Liver (tissue), 3 donors: Measurements from ENCODE around the gene ZNF518B.

ENCODE experiments used
- GABPA ChIP-seq, 2 donors: IDR thresholded peaks in 1 of 2; conservative IDR thresholded peaks in 1 of 2; 2 replicates each; pipeline ENCODE4 v1.6.1; 2016; ENCODE audit warnings: antibody characterized with exemption in 2 of 2, mild to moderate bottlenecking in 1 of 2, moderate library complexity in 1 of 2
- HNF4A ChIP-seq, 2 donors: conservative IDR thresholded peaks; 2 replicates each; pipeline ENCODE4 v1.6.1; 2016; ENCODE audit warnings: antibody characterized with exemption in 2 of 2, mild to moderate bottlenecking in 2 of 2
- YY1 ChIP-seq: IDR thresholded peaks from 2 replicates; pipeline ENCODE4 v1.6.1; 2016; ENCODE audit warnings: antibody characterized with exemption, mild to moderate bottlenecking
- TF ChIP-seq, protein P1 (sequence below): fragments of 150-350 bp; IDR thresholded peaks from 2 replicates; pipeline ENCODE4 v1.5.1; 2017; ENCODE audit warnings: improper control_type of control experiment, low read depth, low read length; ENCODE audit not compliant: missing input control
- TF ChIP-seq, protein P2 (sequence below): IDR thresholded peaks from 2 replicates; pipeline ENCODE4 v1.6.1; 2016; ENCODE audit warnings: antibody characterized with exemption
- donor health status: healthy.
- donor health status: healthy.

DNA sequence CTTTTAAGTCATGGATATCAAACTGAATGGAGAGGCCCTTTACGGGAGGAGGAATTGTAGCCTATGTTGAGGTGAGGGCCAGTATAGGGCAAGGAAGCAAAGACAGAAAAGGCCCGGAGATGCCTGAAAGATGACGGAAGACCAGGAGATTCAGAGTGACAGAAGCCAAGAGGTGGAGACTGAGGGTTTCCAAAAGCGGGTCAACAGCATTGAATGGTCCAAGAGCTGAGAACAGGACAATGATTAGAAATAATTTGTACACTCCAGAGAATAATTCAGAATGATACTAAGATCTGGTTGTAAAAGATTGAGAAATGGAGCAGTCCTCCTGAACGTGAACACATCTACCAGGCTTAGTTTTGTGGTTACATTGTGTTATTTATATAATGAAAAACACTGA, 45.5 kb upstream of the ZNF518B start:
- TF ChIP-seq, protein P1, sequence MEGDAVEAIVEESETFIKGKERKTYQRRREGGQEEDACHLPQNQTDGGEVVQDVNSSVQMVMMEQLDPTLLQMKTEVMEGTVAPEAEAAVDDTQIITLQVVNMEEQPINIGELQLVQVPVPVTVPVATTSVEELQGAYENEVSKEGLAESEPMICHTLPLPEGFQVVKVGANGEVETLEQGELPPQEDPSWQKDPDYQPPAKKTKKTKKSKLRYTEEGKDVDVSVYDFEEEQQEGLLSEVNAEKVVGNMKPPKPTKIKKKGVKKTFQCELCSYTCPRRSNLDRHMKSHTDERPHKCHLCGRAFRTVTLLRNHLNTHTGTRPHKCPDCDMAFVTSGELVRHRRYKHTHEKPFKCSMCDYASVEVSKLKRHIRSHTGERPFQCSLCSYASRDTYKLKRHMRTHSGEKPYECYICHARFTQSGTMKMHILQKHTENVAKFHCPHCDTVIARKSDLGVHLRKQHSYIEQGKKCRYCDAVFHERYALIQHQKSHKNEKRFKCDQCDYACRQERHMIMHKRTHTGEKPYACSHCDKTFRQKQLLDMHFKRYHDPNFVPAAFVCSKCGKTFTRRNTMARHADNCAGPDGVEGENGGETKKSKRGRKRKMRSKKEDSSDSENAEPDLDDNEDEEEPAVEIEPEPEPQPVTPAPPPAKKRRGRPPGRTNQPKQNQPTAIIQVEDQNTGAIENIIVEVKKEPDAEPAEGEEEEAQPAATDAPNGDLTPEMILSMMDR = no peak
- TF ChIP-seq GABPA (IDR thresholded peaks at IDR 0.05 in 1 of 2, conservative IDR thresholded peaks at IDR 0.05 in 1 of 2) (no peak), YY1 (no peak), HNF4A (conservative IDR thresholded peaks at IDR 0.05) (no peak)
- TF ChIP-seq, protein P2, sequence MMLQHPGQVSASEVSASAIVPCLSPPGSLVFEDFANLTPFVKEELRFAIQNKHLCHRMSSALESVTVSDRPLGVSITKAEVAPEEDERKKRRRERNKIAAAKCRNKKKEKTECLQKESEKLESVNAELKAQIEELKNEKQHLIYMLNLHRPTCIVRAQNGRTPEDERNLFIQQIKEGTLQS = no peak
